Fibroblast of lung (primary cell): ENCODE data around the gene ZNF148. TPM values are rescaled to one million over a fixed set of nuclear protein-coding genes. Genes with fewer than 3 reads are reported as not detected.

Experiments used
- DNase-seq, 2 donors: peaks; one replicate each; pipeline versions ENCODE4 v3.0.0 to v3.0.0-alpha.2; 2010; ENCODE audit warnings: low read depth in 2 of 2
- H2AFZ ChIP-seq: 2 replicates; pipeline ENCODE4 v1.5.1; 2012; ENCODE audit warnings: low read length, control low read depth, inconsistent platforms
- H3K27ac ChIP-seq: 2 replicates; pipeline ENCODE4 v1.5.1; 2011; ENCODE audit warnings: low read length, control low read depth; ENCODE audit not compliant: insufficient read depth
- H3K27me3 ChIP-seq: 2 replicates; pipeline ENCODE4 v1.5.1; 2011; ENCODE audit warnings: mild to moderate bottlenecking, low read length; ENCODE audit not compliant: control insufficient read depth, insufficient read depth
- H3K36me3 ChIP-seq: 2 replicates; pipeline ENCODE4 v1.5.1; 2011; ENCODE audit warnings: low read length; ENCODE audit not compliant: control insufficient read depth, insufficient read depth
- H3K4me1 ChIP-seq: 2 replicates; pipeline ENCODE4 v1.5.1; 2011; ENCODE audit warnings: low read length; ENCODE audit not compliant: control insufficient read depth, insufficient read depth; ENCODE audit errors: extremely low read depth
- H3K4me2 ChIP-seq: 2 replicates; pipeline ENCODE4 v1.5.1; 2011; ENCODE audit warnings: low read length, control low read depth; ENCODE audit not compliant: insufficient read depth; ENCODE audit errors: extremely low read depth
- H3K4me3 ChIP-seq, 4 experiments: fragments of 200-600 bp in 1 of 4; sonication (generic) in 1 of 4; replicated peaks in 1 of 4; 2 replicates each; pipeline ENCODE4 v1.5.1; 2011 to 2016; ENCODE audit warnings: low read length in 4 of 4, low read depth in 3 of 4, mild to moderate bottlenecking in 3 of 4, control low read depth in 2 of 4, inconsistent platforms in 1 of 4, mixed read lengths in 1 of 4; ENCODE audit not compliant: insufficient read depth in 1 of 4; ENCODE audit errors: control extremely low read depth in 1 of 4
- H3K79me2 ChIP-seq: 2 replicates; pipeline ENCODE4 v1.5.1; 2012; ENCODE audit warnings: mild to moderate bottlenecking, low read length, inconsistent platforms; ENCODE audit not compliant: control insufficient read depth, insufficient read depth
- H3K9ac ChIP-seq: 2 replicates; pipeline ENCODE4 v1.5.1; 2011; ENCODE audit warnings: mild to moderate bottlenecking, low read length, control low read depth; ENCODE audit not compliant: insufficient read depth
- H3K9me3 ChIP-seq: 2 replicates; pipeline ENCODE4 v1.5.1; 2012; ENCODE audit warnings: low read depth, low read length; ENCODE audit not compliant: control insufficient read depth, insufficient read depth
- H4K20me1 ChIP-seq: 2 replicates; pipeline ENCODE4 v1.5.1; 2011; ENCODE audit warnings: low read length; ENCODE audit not compliant: control insufficient read depth, insufficient read depth; ENCODE audit errors: extremely low read depth
- EZH2 ChIP-seq: IDR thresholded peaks from 2 replicates; pipeline ENCODE4 v1.5.1; 2012; ENCODE audit warnings: low read length, control low read depth, mild to moderate bottlenecking; ENCODE audit errors: missing control alignments
- polyA plus RNA-seq, 2 donors: library from polyadenylated mRNA; depleted of rRNA in 1 of 2; stranded (reverse) in 1 of 2; unstranded in 1 of 2; fragments of >200 nt; gene quantifications; 2 replicates each; pipeline ENCODE4 v1.2.1, GENCODE V29; 2011 to 2012; ENCODE audit warnings: missing spikeins in 1 of 2
- total RNA-seq: library from RNA; depleted of rRNA; stranded (reverse); fragments of >200 nt; gene quantifications from 2 replicates; pipeline ENCODE4 v1.2.1, GENCODE V29; 2014
- TF ChIP-seq, protein P1 (sequence below), 2 donors: IDR thresholded peaks in 1 of 2; conservative IDR thresholded peaks in 1 of 2; 1 replicate in 1 of 2; 2 replicates in 1 of 2; pipeline ENCODE4 v1.5.1; 2011 to 2012; ENCODE audit warnings: low read length in 2 of 2, control low read depth in 1 of 2, inconsistent platforms in 1 of 2, low read depth in 1 of 2, mild to moderate bottlenecking in 1 of 2

The ZNF148 gene
- total and polyA plus RNA-seq, 2 donors (not counting 1 experiment from before 2014, with no cell fraction given): 37.7 to 41.3 TPM

DNA sequence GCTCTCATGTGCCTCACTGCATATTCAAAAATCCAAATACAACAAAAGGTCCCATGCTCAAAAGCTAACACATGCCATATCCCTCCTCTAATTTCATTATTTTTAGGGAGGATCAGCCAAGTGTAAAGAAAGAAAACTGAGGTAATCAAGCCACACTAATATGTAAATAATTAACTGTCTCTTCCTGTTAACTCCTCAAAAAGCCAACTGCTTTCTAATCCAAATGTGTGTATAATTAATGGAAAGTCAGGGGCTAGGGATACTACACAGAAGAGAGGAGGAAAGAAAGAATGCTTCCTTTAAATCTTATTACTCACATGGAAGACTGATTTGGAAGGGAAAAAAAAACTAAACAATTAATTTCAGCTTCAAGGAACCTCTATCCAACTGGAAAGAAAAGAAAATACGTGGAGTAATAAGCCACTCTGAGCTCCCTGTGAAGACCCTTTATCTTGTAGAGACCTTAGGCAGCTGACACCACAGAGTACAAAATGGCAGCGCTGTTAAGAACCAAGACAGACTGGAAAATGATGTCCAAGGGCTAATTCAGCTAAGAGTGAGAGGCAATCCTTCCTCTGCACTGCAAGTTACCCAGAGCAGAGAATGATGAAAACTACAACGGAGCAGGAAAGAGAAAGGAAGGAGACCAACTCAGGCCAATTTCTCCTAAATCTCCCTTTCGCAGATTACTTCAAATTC lies 56.8 kb downstream of the ZNF148 start:
- peaks cover 5% of the 10 kb centered on the region for H3K4me1 ChIP-seq
- no peaks in the 10 kb centered on the region for H3K27me3 ChIP-seq
- H3K4me3 ChIP-seq: no peak overlapping the region
- no peak overlapping the region for H2AFZ ChIP-seq
- no peaks in the 10 kb centered on the region for H3K9me3 ChIP-seq
- no peaks in the 10 kb centered on the region for H4K20me1 ChIP-seq
- H3K27ac ChIP-seq: no peak overlapping the region
- no peaks in the 10 kb centered on the region for H3K36me3 ChIP-seq
- no peaks in the 10 kb centered on the region for H3K79me2 ChIP-seq
- H3K4me2 ChIP-seq: no peak overlapping the region
- no peak overlapping the region for H3K9ac ChIP-seq
- TF ChIP-seq, protein P1, sequence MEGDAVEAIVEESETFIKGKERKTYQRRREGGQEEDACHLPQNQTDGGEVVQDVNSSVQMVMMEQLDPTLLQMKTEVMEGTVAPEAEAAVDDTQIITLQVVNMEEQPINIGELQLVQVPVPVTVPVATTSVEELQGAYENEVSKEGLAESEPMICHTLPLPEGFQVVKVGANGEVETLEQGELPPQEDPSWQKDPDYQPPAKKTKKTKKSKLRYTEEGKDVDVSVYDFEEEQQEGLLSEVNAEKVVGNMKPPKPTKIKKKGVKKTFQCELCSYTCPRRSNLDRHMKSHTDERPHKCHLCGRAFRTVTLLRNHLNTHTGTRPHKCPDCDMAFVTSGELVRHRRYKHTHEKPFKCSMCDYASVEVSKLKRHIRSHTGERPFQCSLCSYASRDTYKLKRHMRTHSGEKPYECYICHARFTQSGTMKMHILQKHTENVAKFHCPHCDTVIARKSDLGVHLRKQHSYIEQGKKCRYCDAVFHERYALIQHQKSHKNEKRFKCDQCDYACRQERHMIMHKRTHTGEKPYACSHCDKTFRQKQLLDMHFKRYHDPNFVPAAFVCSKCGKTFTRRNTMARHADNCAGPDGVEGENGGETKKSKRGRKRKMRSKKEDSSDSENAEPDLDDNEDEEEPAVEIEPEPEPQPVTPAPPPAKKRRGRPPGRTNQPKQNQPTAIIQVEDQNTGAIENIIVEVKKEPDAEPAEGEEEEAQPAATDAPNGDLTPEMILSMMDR (conservative IDR thresholded peaks at IDR 0.05 in 1 of 2, IDR thresholded peaks at IDR 0.05 in 1 of 2; ENCODE audit: low read depth in 1 of 2, low read length in 2 of 2): no peak
- no peak for TF ChIP-seq EZH2
- no peak for DNase-seq

- Histone ChIP-seq H3K27ac (no peak overlapping the region), H3K36me3 (no peaks in the 10 kb centered on the region), H2AFZ (no peak overlapping the region), H3K9me3 (no peaks in the 10 kb centered on the region), H3K79me2 (no peaks in the 10 kb centered on the region), H3K4me1 (peaks cover 5% of the 10 kb centered on the region), H3K27me3 (no peaks in the 10 kb centered on the region), H3K4me2 (no peak overlapping the region), H3K4me3 (no peak overlapping the region), H3K9ac (no peak overlapping the region), H4K20me1 (no peaks in the 10 kb centered on the region)
- peak in 1 of 2 donors; percentile 49 for DNase-seq
- TF ChIP-seq, protein P1 (conservative IDR thresholded peaks at IDR 0.05 in 1 of 2, IDR thresholded peaks at IDR 0.05 in 1 of 2; ENCODE audit: low read depth in 1 of 2, low read length in 2 of 2): no peak
- TF ChIP-seq EZH2: no peak
These were observed 57.4 kb downstream of the ZNF148 start for GRCh38 chr3:125317761-125318160.

DNA sequence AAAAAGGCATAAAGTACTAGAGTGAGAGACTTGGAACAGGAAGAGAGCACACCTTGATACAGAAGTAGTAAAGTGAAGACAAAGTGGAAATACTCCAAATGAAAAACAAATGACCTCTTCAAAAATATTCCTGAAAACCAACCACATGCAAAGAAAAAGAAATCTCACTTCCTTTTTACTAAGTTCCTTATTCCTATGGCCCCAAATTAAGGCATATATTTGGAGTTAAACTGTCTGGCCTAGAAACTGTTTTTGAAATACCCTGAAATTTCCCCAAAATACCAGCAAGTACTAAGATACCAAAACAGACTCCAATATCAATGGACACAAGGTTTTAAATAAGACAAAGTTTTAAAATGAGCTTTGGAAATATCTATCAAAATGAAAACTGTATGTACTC lies 58.2 kb downstream of the ZNF148 start:
- H3K4me2 ChIP-seq: no peak overlapping the region
- no peak overlapping the region for H2AFZ ChIP-seq
- no peak overlapping the region for H3K27ac ChIP-seq
- no peak for TF ChIP-seq EZH2
- TF ChIP-seq, protein P1 (conservative IDR thresholded peaks at IDR 0.05 in 1 of 2, IDR thresholded peaks at IDR 0.05 in 1 of 2; ENCODE audit: low read depth in 1 of 2, low read length in 2 of 2): no peak
- no peaks in the 10 kb centered on the region for H3K27me3 ChIP-seq
- H3K4me1 ChIP-seq: no peaks in the 10 kb centered on the region
- no peak overlapping the region for H3K4me3 ChIP-seq
- DNase-seq: no peak
- H3K9ac ChIP-seq: no peak overlapping the region
- no peaks in the 10 kb centered on the region for H4K20me1 ChIP-seq
- no peaks in the 10 kb centered on the region for H3K79me2 ChIP-seq
- H3K9me3 ChIP-seq: no peaks in the 10 kb centered on the region
- no peaks in the 10 kb centered on the region for H3K36me3 ChIP-seq
